Uterus (tissue), 4 donors: ENCODE data around the gene PRSS3. TPM values are rescaled to one million over a fixed set of nuclear protein-coding genes. Genes with fewer than 3 reads are reported as not detected.
"Not testable (repeated sequence)": the region's sequence is repeated elsewhere in the genome, so short reads cannot be mapped to it uniquely, and the experiment has no call there.

Source experiments
- DNase-seq, 2 donors: peaks; one replicate each; pipeline ENCODE4 v3.0.0-alpha.2; 2019 to 2020
- H3K27ac ChIP-seq, 2 donors: fragments of 200-600 bp; sonication (generic); 1 replicate in 1 of 2; 2 replicates in 1 of 2; pipeline ENCODE4 v1.5.1; 2016 to 2018
- H3K27me3 ChIP-seq, 2 donors: fragments of 200-600 bp; sonication (generic); one replicate each; pipeline ENCODE4 v1.5.1; 2018 to 2019; ENCODE audit warnings: control low read depth in 1 of 2
- H3K36me3 ChIP-seq, 2 donors: fragments of 200-600 bp; sonication (generic); one replicate each; pipeline ENCODE4 v1.5.1; 2019; ENCODE audit warnings: control low read depth in 1 of 2
- H3K4me1 ChIP-seq, 2 donors: fragments of 200-600 bp; sonication (generic); one replicate each; pipeline ENCODE4 v1.5.1; 2018 to 2019; ENCODE audit warnings: control low read depth in 1 of 2
- H3K4me3 ChIP-seq, 2 donors: fragments of 200-600 bp; sonication (generic); 1 replicate in 1 of 2; 2 replicates in 1 of 2; pipeline ENCODE4 v1.5.1; 2018 to 2019; ENCODE audit warnings: mild to moderate bottlenecking in 1 of 2
- H3K9me3 ChIP-seq, 2 donors: fragments of 200-600 bp; sonication (generic); one replicate each; pipeline ENCODE4 v1.5.1; 2019; ENCODE audit warnings: control low read depth in 1 of 2
- POLR2A ChIP-seq, 2 donors: fragments of 450-650 bp; IDR thresholded peaks; one replicate each; pipeline ENCODE4 v1.6.1; 2016; ENCODE audit warnings: antibody characterized with exemption in 2 of 2, mild to moderate bottlenecking in 1 of 2, moderate library complexity in 1 of 2
- intact Hi-C: fragments of 100-400 bp; cut with DNase I; formaldehyde crosslinking; loops from one replicate; pipeline ENCODE4 v1.15.1; 2023; ENCODE audit warnings: low total_unique reads
- total RNA-seq, 4 donors: library from RNA; depleted of rRNA in 3 of 4; stranded (reverse); fragments of >200 nt in 3 of 4; gene quantifications; one replicate each; pipeline versions ENCODE4 v1.1.0 to v1.2.4, GENCODE V29; 2014 to 2023
- TF ChIP-seq, protein P1 (sequence below), 4 experiments: fragments of 200-600 bp in 2 of 4; fragments of 450-650 bp in 2 of 4; sonication (generic) in 2 of 4; IDR thresholded peaks; one replicate each; pipeline ENCODE4 v1.5.1; 2016 to 2019; ENCODE audit warnings: antibody characterized with exemption in 4 of 4, mild to moderate bottlenecking in 2 of 4, moderate library complexity in 1 of 4
- donor health status: DM: yes; HTN: yes; CAD: no.

The PRSS3 gene
- total RNA-seq, 4 donors from 2014 or later: not detected

DNA sequence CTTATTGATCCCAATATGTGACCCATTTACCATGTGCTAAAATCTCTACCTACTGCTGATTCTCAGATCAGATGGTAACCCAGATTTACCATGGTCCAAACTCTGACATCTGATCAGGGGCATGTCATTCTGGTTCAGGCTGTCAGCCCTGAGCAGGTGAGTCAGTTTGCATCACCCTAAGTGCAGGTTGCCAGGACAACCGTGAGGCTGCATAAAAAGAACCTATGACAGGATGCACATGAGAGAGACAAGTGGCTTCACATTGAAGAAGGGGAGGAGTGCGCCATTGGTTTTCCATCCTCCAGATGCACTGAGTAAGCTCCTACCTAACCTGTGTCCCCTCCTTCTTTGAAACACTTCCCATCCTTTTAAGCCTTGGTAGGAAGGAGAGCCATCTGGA lies 801 bp upstream of the PRSS3 start:
- no peaks in the 10 kb centered on the region for H3K4me1 ChIP-seq
- H3K36me3 ChIP-seq: no peaks in the 10 kb centered on the region
- H3K9me3 ChIP-seq: no peaks in the 10 kb centered on the region
- no peak overlapping the region for H3K27ac ChIP-seq
- TF ChIP-seq POLR2A (IDR thresholded peaks at IDR 0.05): no peak
- TF ChIP-seq, protein P1, sequence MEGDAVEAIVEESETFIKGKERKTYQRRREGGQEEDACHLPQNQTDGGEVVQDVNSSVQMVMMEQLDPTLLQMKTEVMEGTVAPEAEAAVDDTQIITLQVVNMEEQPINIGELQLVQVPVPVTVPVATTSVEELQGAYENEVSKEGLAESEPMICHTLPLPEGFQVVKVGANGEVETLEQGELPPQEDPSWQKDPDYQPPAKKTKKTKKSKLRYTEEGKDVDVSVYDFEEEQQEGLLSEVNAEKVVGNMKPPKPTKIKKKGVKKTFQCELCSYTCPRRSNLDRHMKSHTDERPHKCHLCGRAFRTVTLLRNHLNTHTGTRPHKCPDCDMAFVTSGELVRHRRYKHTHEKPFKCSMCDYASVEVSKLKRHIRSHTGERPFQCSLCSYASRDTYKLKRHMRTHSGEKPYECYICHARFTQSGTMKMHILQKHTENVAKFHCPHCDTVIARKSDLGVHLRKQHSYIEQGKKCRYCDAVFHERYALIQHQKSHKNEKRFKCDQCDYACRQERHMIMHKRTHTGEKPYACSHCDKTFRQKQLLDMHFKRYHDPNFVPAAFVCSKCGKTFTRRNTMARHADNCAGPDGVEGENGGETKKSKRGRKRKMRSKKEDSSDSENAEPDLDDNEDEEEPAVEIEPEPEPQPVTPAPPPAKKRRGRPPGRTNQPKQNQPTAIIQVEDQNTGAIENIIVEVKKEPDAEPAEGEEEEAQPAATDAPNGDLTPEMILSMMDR (IDR thresholded peaks at IDR 0.05): no peak
- H3K27me3 ChIP-seq: no peaks in the 10 kb centered on the region
- DNase-seq: no peak
- H3K4me3 ChIP-seq: no peak overlapping the region
- intact Hi-C loops: no loop called here

DNA sequence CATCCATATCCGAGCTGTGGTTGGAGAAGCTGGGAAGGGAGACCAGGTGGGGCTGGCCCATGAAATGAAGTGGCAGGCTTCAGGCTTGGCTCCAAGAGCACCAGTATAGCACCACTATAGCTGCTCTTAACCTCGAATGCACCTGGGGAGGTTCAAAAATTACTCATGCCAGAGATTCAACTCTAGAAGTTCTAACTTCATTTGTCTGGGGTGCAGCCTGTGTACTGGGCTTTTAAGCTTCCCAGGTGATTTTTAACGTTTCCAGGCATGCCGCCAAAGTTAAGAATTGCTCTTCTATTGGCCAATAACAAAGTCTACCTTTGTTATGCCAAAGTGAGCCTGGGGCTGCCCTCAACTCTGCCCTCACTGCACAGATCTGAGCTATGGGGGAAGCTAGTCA lies 458 bp downstream of the PRSS3 start:
- Histone ChIP-seq H3K36me3 (no peaks in the 10 kb centered on the region), H3K27me3 (no peaks in the 10 kb centered on the region), H3K27ac (no peak overlapping the region), H3K4me1 (no peaks in the 10 kb centered on the region), H3K4me3 (no peak overlapping the region), H3K9me3 (no peaks in the 10 kb centered on the region)
- TF ChIP-seq POLR2A (IDR thresholded peaks at IDR 0.05): no peak
- TF ChIP-seq, protein P1 (IDR thresholded peaks at IDR 0.05): no peak
- intact Hi-C loops: no loop called here
- DNase-seq: no peak

DNA sequence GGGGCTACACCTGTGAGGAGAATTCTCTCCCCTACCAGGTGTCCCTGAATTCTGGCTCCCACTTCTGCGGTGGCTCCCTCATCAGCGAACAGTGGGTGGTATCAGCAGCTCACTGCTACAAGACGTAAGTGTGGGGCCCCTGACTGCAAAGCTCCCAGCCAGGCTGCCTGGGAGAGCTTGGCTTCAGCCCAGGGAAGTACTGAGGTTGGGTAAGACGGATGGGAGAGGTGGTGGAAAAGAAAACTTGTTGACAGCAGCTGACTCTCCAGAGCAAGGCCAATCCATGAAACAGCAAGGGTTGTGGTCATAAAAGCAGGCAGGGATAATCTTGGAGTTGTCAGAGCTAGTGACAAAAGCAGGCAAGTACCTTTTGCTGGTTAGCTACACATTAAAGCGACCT lies 1.3 kb downstream of the PRSS3 start:
- H3K4me3 ChIP-seq, H3K4me1 ChIP-seq, H3K36me3 ChIP-seq, DNase-seq, H3K27ac ChIP-seq, H3K27me3 ChIP-seq, H3K9me3 ChIP-seq, intact Hi-C loops: not testable (repeated sequence)

DNA sequence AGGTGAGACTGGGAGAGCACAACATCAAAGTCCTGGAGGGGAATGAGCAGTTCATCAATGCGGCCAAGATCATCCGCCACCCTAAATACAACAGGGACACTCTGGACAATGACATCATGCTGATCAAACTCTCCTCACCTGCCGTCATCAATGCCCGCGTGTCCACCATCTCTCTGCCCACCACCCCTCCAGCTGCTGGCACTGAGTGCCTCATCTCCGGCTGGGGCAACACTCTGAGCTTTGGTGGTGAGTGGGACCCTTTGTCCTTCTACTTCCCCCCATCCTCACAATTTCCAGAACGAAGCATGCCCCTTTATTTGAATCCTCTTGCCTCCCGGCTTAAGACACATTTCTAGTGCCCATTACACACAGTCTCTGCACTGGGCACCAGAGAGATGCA lies 2.5 kb downstream of the PRSS3 start:
- intact Hi-C loops: no loop called here
- H3K4me3 ChIP-seq: no peak overlapping the region
- H3K27me3 ChIP-seq: no peaks in the 10 kb centered on the region
- H3K4me1 ChIP-seq: no peaks in the 10 kb centered on the region
- H3K27ac ChIP-seq: no peak overlapping the region
- H3K36me3 ChIP-seq: no peaks in the 10 kb centered on the region
- no peak for DNase-seq
- TF ChIP-seq POLR2A (IDR thresholded peaks at IDR 0.05): no peak
- TF ChIP-seq, protein P1 (IDR thresholded peaks at IDR 0.05): no peak
- H3K9me3 ChIP-seq: no peaks in the 10 kb centered on the region

DNA sequence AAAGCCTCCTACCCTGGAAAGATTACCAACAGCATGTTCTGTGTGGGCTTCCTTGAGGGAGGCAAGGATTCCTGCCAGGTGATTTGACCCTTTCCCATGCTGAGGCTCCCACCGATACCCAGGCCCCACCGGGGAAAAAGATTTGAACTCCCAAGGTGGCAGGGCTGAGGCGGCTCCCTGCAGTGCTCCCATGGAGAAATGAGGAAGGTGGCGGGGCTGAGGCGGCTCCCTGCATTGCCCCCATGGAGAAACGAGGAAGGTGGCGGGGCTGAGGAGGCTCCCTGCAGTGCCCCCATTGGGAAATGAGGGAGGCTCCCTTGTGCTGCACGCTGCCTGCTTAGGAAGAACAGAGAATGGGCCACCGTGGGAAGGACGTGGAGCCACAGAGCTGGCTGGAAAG lies 3.2 kb downstream of the PRSS3 start:
- TF ChIP-seq, protein P1 (IDR thresholded peaks at IDR 0.05): no peak
- TF ChIP-seq POLR2A (IDR thresholded peaks at IDR 0.05): no peak
- Histone ChIP-seq H3K9me3 (no peaks in the 10 kb centered on the region), H3K27me3 (no peaks in the 10 kb centered on the region), H3K4me1 (no peaks in the 10 kb centered on the region), H3K36me3 (no peaks in the 10 kb centered on the region), H3K4me3 (no peak overlapping the region), H3K27ac (no peak overlapping the region)
- intact Hi-C loops: no loop called here
- no peak for DNase-seq
